GM23248 (cell line): Measurements from ENCODE around the gene WFDC6. TPM values are rescaled to one million over a fixed set of nuclear protein-coding genes. Genes with fewer than 3 reads are reported as not detected.

Experiments
- DNase-seq: peaks from one replicate; pipeline ENCODE4 v3.0.0-alpha.2; 2015
- H2AFZ ChIP-seq: fragments of 200-600 bp; sonication (generic); 2 replicates; pipeline ENCODE4 v1.6.1; 2016; ENCODE audit warnings: antibody characterized with exemption
- H3F3A ChIP-seq: fragments of 200-600 bp; sonication (generic); 2 replicates; pipeline ENCODE4 v1.6.1; 2016; ENCODE audit warnings: mild to moderate bottlenecking, antibody characterized with exemption, mixed run types; ENCODE audit not compliant: insufficient read depth
- H3K27ac ChIP-seq: fragments of 200-600 bp; sonication (generic); 2 replicates; pipeline ENCODE4 v1.5.1; 2016; ENCODE audit warnings: mild to moderate bottlenecking
- H3K27me3 ChIP-seq: fragments of 200-600 bp; sonication (generic); replicated peaks from 2 replicates; pipeline ENCODE4 v1.6.1; 2016; ENCODE audit warnings: mild to moderate bottlenecking; ENCODE audit not compliant: insufficient read depth
- H3K36me3 ChIP-seq: fragments of 200-600 bp; sonication (generic); 2 replicates; pipeline ENCODE4 v1.6.1; 2016; ENCODE audit warnings: low read depth, mild to moderate bottlenecking
- H3K4me1 ChIP-seq: fragments of 200-600 bp; sonication (generic); 2 replicates; pipeline ENCODE4 v1.6.1; 2016; ENCODE audit warnings: mild to moderate bottlenecking; ENCODE audit not compliant: insufficient read depth
- H3K4me2 ChIP-seq: fragments of 200-600 bp; sonication (generic); one replicate; pipeline ENCODE4 v1.6.1; 2016; ENCODE audit warnings: mild to moderate bottlenecking; ENCODE audit not compliant: unreplicated experiment
- H3K4me3 ChIP-seq: fragments of 200-600 bp; sonication (generic); 2 replicates; pipeline ENCODE4 v1.5.1; 2016; ENCODE audit warnings: mild to moderate bottlenecking
- H3K79me2 ChIP-seq: fragments of 200-600 bp; sonication (generic); 2 replicates; pipeline ENCODE4 v1.6.1; 2016; ENCODE audit warnings: mild to moderate bottlenecking; ENCODE audit not compliant: insufficient read depth
- H3K9ac ChIP-seq: fragments of 200-600 bp; sonication (generic); 2 replicates; pipeline ENCODE4 v1.6.1; 2016; ENCODE audit warnings: mild to moderate bottlenecking
- H3K9me2 ChIP-seq: fragments of 200-600 bp; sonication (generic); 2 replicates; pipeline ENCODE4 v1.6.1; 2016; ENCODE audit warnings: mixed run types, mild to moderate bottlenecking, moderate library complexity; ENCODE audit not compliant: insufficient read depth
- H3K9me3 ChIP-seq: fragments of 200-600 bp; sonication (generic); one replicate; pipeline ENCODE4 v1.6.1; 2017; ENCODE audit warnings: low read depth
- H4K20me1 ChIP-seq: fragments of 200-600 bp; sonication (generic); 2 replicates; pipeline ENCODE4 v1.6.0; 2016; ENCODE audit not compliant: insufficient read depth
- EZH2 ChIP-seq: fragments of 200-600 bp; sonication (generic); IDR thresholded peaks from 2 replicates; pipeline ENCODE4 v1.6.1; 2018; ENCODE audit warnings: antibody characterized with exemption, mild to moderate bottlenecking; ENCODE audit not compliant: insufficient read depth, poor library complexity, severe bottlenecking
- EZH2phosphoT487 ChIP-seq: fragments of 200-600 bp; sonication (generic); IDR thresholded peaks from 2 replicates; pipeline ENCODE4 v1.6.1; 2018; ENCODE audit warnings: antibody characterized with exemption, moderate library complexity, mild to moderate bottlenecking, low read depth; ENCODE audit not compliant: insufficient read depth
- WGBS, 2 experiments: methylation state at CpG; one replicate each; pipeline ENCODE4 v1.1.6; 2015 to 2017; ENCODE audit warnings: low lambda C conversion rate in 2 of 2, low coverage in 1 of 2; ENCODE audit errors: missing lambda C conversion rate in 2 of 2; 5-methylcytosine and 5-hydroxymethylcytosine counted together
- in situ Hi-C: fragments of 300-500 bp; cut with MboI; formaldehyde crosslinking; loops from 2 replicates; pipeline ENCODE4 v1.15.0; 2020
- polyA plus RNA-seq: library from polyadenylated mRNA; unstranded; fragments of >200 nt; fragmentation: Nextera tagmentation; extraction: Ambion mirVana; gene quantifications from 2 replicates; pipeline ENCODE4 v1.2.1, GENCODE V29; 2016
- total RNA-seq: library from RNA; depleted of rRNA; stranded (reverse); fragments of >200 nt; shearing (Covaris generic); gene quantifications from 2 replicates; pipeline ENCODE4 v1.2.3, GENCODE V29; 2014

WFDC6 gene
- total and polyA plus RNA-seq, 2 experiments from 2014 or later, result not detected

DNA sequence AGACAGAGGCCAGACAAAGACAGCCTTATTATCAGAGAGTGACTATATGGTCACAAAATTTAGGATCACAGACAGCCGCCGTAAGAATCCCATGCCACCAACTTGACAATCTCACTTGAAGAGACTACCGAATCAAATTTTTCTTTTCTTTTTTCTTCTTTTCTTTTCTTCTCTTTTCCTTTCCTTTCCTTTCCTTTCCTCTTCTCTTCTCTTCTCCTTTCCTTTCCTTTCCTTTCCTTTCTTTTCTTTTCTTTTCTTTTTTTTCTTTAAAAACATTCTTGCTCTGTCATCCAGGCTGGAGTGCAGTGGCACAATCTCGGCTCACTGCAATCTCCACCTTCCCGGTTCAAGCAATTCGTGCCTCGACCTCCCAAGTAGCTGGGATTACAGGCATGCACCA lies 9.1 kb upstream of the WFDC6 start:
- peaks cover 12% of the 10 kb centered on the region; the same call in 1 of the 2 replicates for H3K27me3 ChIP-seq
- in situ Hi-C loops, result no loop called here
- H3K9me3 ChIP-seq, result no peaks in the 10 kb centered on the region
- no peaks in the 10 kb centered on the region for H3K36me3 ChIP-seq
- TF ChIP-seq EZH2, result no peak
- no peak for TF ChIP-seq EZH2phosphoT487
- no peak overlapping the region for H3K27ac ChIP-seq
- no peaks in the 10 kb centered on the region for H3F3A ChIP-seq
- H3K9ac ChIP-seq, result no peak overlapping the region
- H3K4me1 ChIP-seq, result no peaks in the 10 kb centered on the region
- no peak overlapping the region for H3K4me3 ChIP-seq
- H3K9me2 ChIP-seq, result no peaks in the 10 kb centered on the region
- DNase-seq, result no peak
- no peak overlapping the region for H3K4me2 ChIP-seq
- no peak overlapping the region for H2AFZ ChIP-seq
- 70 to 73% methylated on average over 7 of the region's 7 CpGs for WGBS, 2 experiments
- H4K20me1 ChIP-seq, result no peaks in the 10 kb centered on the region
- no peaks in the 10 kb centered on the region for H3K79me2 ChIP-seq

DNA sequence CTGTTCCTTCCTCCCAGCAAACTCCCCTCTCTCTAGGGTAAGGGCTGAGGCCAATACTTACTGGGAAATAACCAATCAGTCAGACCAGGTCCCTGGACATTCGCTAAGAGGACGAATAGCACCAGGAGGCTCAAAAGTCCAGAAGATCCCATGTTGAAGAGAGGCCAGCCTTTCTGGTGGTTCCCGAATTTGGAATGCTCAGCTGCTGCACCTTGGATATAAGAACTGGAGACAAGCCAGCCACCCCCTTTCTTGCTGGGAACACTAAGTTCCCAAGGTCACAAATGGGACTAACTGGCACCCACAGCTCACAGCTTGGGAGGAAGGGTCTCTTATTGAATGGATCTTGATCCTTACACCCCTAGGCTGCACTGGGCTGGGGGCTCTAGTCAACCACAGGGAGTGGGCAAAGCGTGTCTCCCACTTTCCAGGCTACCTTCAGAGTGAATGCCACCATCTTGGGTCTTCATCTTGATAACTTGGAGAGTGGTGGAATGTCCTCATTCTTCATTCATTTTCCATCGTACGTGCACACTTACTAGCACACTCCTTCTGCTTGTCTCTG lies 8.0 kb upstream of the WFDC6 start, which contains the start of gene EPPIN:
TSS of gene EPPIN (minus strand) at position 196 of the 565 bp plus-strand sequence. CDS start at position 152, 44 bp downstream.
- Histone ChIP-seq H4K20me1 (no peaks in the 10 kb centered on the region), H3K4me3 (no peak within 1 kb of the TSS), H3K9ac (no peak within 1 kb of the TSS), H3K9me3 (no peaks in the 10 kb centered on the region), H3K4me1 (no peaks in the 10 kb centered on the region), H3K36me3 (no peaks in the 10 kb centered on the region), H3K4me2 (no peak within 1 kb of the TSS), H3K9me2 (no peaks in the 10 kb centered on the region), H2AFZ (no peak within 1 kb of the TSS), H3K27me3 (peaks cover 12% of the 10 kb centered on the region; the same call in 1 of the 2 replicates), H3K27ac (no peak within 1 kb of the TSS), H3K79me2 (no peaks in the 10 kb centered on the region), H3F3A (no peaks in the 10 kb centered on the region)
- TF ChIP-seq EZH2phosphoT487 (no peak), EZH2 (no peak)
- 61 to 62% methylated on average over 6 of the region's 6 CpGs for WGBS, 2 experiments
- no peak for DNase-seq
- in situ Hi-C loops, result no loop called here

DNA sequence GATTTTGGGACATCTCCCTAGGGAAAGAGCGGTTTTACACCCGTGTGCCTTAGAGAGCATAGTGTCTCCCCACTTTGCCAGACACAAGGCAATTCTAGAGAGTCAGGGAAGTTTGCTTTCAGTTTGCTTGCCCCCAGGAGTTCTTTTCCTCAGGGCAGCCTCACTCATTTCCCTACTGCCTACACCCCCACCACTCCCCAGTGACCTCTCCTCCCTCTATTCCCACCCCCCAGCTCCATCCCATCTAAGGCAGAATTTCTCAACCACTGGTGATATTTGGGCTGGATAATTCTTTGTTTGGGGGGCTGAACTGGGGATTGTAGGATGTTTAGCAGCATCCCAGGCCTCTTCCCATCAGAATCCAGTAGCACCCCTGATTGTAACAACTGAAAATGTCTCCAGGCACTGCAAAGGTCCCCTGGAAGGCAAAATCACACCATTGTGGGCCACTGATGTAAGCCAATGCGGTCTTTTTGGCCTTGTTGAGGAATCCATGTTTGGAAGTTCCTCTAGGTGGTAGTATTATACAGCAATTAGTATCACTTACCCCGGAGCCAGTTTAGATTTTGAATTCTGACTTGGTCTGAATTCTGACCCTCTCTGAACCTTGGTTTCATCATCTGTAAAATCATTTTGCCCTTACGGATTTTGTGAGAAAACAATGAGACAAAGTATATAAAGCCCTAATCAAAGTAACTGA lies 6.6 kb upstream of the WFDC6 start:
- H3K4me1 ChIP-seq, result no peaks in the 10 kb centered on the region
- in situ Hi-C loops, result no loop called here
- no peaks in the 10 kb centered on the region for H3F3A ChIP-seq
- DNase-seq, result peak; percentile 75
- no peak overlapping the region for H3K4me3 ChIP-seq
- no peak overlapping the region for H3K4me2 ChIP-seq
- H2AFZ ChIP-seq, result no peak overlapping the region
- TF ChIP-seq EZH2, result no peak
- H3K9ac ChIP-seq, result no peak overlapping the region
- no peaks in the 10 kb centered on the region for H3K9me2 ChIP-seq
- no peak overlapping the region for H3K27ac ChIP-seq
- H3K9me3 ChIP-seq, result no peaks in the 10 kb centered on the region
- H3K27me3 ChIP-seq, result peaks cover 21% of the 10 kb centered on the region
- H3K79me2 ChIP-seq, result no peaks in the 10 kb centered on the region
- H3K36me3 ChIP-seq, result no peaks in the 10 kb centered on the region
- H4K20me1 ChIP-seq, result no peaks in the 10 kb centered on the region
- WGBS, 2 experiments, result 6 to 11% methylated on average over 5 of the region's 5 CpGs

DNA sequence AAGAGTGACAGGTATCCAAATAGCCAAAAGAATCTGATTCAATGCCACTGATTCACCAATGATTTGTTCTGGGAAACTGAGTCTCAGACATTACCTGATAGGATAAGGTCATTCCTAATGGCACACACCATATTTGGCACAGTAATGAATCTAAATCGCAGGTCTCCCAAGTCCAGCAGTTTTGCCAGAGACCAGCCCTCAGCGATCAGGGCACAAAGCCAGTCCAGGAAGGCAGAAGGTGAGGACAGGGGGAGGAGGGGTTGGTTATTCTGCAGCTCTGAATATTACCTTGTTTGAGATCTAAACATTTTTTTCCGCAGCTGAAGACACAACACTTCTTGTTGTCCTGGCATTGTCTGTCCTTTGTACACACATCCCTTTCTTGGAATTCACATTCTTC lies 6.1 kb upstream of the WFDC6 start:
- H3K9me2 ChIP-seq, result no peaks in the 10 kb centered on the region
- H3K9me3 ChIP-seq, result no peaks in the 10 kb centered on the region
- peaks cover 27% of the 10 kb centered on the region for H3K27me3 ChIP-seq
- no peaks in the 10 kb centered on the region for H3K79me2 ChIP-seq
- H3K4me1 ChIP-seq, result no peaks in the 10 kb centered on the region
- H3K9ac ChIP-seq, result no peak overlapping the region
- no peak overlapping the region for H3K27ac ChIP-seq
- WGBS, 2 experiments, result 56 to 58% methylated on average over 3 of the region's 3 CpGs
- no peak for TF ChIP-seq EZH2
- TF ChIP-seq EZH2phosphoT487, result no peak
- no peaks in the 10 kb centered on the region for H3F3A ChIP-seq
- no peak overlapping the region for H3K4me3 ChIP-seq
- no peaks in the 10 kb centered on the region for H4K20me1 ChIP-seq
- no peak overlapping the region for H3K4me2 ChIP-seq
- DNase-seq, result no peak
- in situ Hi-C loops, result no loop called here
- H3K36me3 ChIP-seq, result no peaks in the 10 kb centered on the region
- no peak overlapping the region for H2AFZ ChIP-seq
